A673 (cell line): Measurements from ENCODE around the gene CNNM2.

Experiments used
- EZH2 ChIP-seq: fragments of 200-600 bp; sonication (generic); IDR thresholded peaks from 2 replicates; pipeline ENCODE4 v1.6.1; 2017; ENCODE audit warnings: borderline replicate concordance, low read depth, mild to moderate bottlenecking, mixed read lengths, antibody characterized with exemption, low read length; ENCODE audit not compliant: poor library complexity, severe bottlenecking
- TF ChIP-seq, protein P1 (sequence below): fragments of 300-800, 200-600 bp; sonication (generic); conservative IDR thresholded peaks from 2 replicates; pipeline ENCODE4 v1.5.1; 2017; ENCODE audit warnings: low read depth, mild to moderate bottlenecking, antibody characterized with exemption, low read length, moderate library complexity, mixed read lengths

GRCh38 chr10:102996876-102997275 is 78.8 kb downstream of the CNNM2 start:
- TF ChIP-seq, protein P1, sequence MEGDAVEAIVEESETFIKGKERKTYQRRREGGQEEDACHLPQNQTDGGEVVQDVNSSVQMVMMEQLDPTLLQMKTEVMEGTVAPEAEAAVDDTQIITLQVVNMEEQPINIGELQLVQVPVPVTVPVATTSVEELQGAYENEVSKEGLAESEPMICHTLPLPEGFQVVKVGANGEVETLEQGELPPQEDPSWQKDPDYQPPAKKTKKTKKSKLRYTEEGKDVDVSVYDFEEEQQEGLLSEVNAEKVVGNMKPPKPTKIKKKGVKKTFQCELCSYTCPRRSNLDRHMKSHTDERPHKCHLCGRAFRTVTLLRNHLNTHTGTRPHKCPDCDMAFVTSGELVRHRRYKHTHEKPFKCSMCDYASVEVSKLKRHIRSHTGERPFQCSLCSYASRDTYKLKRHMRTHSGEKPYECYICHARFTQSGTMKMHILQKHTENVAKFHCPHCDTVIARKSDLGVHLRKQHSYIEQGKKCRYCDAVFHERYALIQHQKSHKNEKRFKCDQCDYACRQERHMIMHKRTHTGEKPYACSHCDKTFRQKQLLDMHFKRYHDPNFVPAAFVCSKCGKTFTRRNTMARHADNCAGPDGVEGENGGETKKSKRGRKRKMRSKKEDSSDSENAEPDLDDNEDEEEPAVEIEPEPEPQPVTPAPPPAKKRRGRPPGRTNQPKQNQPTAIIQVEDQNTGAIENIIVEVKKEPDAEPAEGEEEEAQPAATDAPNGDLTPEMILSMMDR, result no peak
- TF ChIP-seq EZH2, result no peak
